GM21381 (cell line): ENCODE results near the gene CLNS1A.
"Not testable (repeated sequence)": the region's sequence is repeated elsewhere in the genome, so short reads cannot be mapped to it uniquely, and the experiment has no call there.

Source experiments
- ATAC-seq: cut with Tn5 transposase; IDR thresholded peaks from one replicate; pipeline ENCODE4 v1.9.1; 2021; ENCODE audit warnings: mild to moderate bottlenecking, moderate library complexity; ENCODE audit not compliant: unreplicated experiment

Gene CLNS1A, protein sequence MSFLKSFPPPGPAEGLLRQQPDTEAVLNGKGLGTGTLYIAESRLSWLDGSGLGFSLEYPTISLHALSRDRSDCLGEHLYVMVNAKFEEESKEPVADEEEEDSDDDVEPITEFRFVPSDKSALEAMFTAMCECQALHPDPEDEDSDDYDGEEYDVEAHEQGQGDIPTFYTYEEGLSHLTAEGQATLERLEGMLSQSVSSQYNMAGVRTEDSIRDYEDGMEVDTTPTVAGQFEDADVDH

GRCh38 chr11:77637345-77638165, at the start of gene CLNS1A:
TSS of gene CLNS1A (minus strand) at chr11:77637794. CDS start at chr11:77637714, 80 bp downstream.
- peak; percentile 94 for ATAC-seq

GRCh38 chr11:77687088-77687487, 49.5 kb upstream of the CLNS1A start:
- no peak for ATAC-seq

GRCh38 chr11:77677138-77677537, 39.5 kb upstream of the CLNS1A start:
- ATAC-seq: no peak

GRCh38 chr11:77672264-77672663, 34.7 kb upstream of the CLNS1A start:
- no peak for ATAC-seq

- ATAC-seq: no peak
These were observed 32.4 kb upstream of the CLNS1A start for GRCh38 chr11:77669848-77670511.

- ATAC-seq: no peak
These were observed 31.2 kb upstream of the CLNS1A start for GRCh38 chr11:77668760-77669159.

- ATAC-seq: no peak
These were observed 27.8 kb upstream of the CLNS1A start for GRCh38 chr11:77665240-77665965.

GRCh38 chr11:77661670-77662069, 24.1 kb upstream of the CLNS1A start:
- no peak for ATAC-seq

DNA sequence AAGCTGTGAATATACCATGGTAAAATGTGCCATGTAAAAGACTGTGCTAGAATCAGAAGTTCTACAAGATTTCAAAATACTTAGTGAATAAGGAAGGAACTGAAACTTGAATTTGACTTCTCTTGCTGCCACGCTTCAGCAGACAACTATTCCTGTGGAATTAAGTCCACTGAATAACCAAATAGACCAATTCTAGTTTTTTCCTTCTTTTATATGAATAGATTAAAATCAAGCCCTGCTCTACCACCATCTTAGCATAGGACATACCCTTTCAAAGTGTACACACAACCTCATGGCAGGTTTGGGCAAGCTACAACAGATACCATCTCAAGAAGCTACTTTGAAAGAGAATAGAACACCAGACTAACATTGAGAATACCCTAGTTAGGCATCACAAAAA, 23.4 kb upstream of the CLNS1A start:
- ATAC-seq: no peak

DNA sequence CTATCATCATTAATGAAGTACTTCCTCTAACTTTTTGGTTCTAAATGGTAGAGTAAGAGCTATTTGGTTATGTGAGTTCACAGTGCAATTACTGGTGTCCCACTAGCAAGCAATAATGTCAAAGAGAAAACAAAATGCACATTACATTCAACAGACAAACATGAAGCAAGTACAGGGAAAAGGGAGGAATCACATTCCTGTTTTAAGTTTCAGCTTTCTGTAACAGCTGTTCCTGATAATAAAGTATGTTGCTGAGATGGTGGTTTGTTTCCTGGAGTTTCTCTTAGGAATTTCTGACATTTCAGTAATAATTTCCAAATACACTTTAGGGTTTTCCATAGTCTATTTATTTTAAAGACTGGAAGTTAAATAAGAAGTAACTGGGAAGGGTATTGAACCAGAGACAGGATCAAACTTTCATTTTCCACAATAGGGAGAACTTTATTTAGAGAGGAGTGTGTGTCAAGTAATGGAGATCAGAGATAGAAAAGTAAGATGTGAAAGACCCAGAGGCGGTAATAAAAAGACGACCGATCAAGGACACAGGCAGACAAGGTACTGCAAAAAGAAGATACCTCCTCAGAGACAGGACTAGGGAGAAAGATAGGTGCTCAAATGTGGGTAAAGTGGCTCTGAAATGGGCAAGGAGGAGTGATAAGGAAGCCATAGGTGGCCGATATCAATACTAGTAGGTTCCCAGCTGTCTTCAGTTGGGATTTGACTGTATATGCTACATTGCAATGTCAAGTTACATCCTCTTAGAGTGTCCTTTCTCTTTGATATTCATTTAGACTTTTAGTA, 20.8 kb upstream of the CLNS1A start:
- no peak for ATAC-seq

- ATAC-seq: no peak
These were observed 18.8 kb upstream of the CLNS1A start for GRCh38 chr11:77656362-77656761.

DNA sequence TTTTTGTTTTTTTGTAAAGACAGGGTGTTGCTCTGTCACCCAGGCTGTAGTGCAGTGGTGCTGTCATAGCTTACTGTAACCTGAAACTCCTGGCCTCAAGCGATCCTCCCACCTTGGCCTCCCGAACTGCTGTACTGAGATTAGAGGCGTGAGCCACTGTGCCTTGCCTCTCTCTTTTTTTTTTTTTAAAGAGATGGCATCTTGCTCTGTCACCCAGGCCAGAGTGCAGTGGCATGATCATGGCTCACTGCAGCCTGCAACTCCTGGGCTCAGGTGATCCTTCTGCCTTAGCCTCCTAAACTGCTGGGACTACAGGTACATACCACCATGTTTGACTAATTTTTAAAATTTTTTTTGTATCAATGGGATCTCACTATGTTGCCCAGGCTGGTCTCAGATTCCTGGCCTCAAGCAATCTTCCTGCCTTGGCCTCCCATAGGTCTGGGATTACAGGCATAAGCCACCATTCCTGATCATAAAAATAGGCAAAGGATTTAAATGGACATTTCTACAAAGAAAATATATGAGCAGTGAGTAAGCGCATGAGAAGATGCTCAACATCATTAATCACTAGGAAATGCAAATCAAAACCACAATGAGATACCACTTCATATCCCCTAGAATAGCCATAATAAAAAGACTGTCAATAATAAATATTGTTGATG, 17.3 kb upstream of the CLNS1A start:
- no peak for ATAC-seq

DNA sequence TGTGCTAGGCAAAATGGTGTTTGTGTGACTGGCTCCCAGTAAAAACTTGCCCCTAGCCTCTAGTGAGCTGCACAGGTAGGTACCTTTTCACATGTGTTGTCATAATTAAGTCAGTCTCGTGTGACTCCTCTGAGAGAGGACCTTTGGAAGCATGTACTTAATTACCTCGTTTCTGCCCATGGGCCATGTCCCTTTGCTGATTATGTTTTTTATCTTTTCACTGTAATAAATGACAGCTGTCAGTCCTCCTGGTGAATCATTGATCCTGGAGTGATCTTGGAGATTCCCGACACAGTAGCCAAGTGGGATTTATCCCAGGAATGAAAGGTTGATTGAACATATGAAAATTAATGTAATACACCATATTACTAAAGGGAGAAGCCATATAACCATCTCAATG, 12.5 kb upstream of the CLNS1A start:
- no peak for ATAC-seq

GRCh38 chr11:77647654-77648305, 10.2 kb upstream of the CLNS1A start:
- ATAC-seq: no peak

DNA sequence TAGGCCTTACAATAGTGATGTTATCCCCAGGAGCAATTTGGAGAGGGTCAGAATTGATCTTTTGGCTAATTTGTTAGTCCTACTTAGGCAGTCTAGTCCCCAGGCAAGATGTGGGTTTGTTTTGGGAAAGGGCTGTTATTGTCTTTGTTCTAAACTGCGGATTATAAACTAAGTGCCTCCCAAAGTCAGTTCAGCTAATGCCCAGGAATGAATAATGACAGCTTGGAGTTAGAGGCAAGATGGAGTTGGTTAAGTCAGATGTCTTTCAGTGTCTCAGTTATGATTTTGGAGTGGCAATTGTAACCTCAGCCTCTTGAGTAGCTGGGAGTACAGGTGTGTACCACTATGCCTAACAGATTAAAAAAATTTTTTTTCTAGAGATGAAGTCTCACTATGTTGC, 7.3 kb upstream of the CLNS1A start:
- no peak for ATAC-seq

GRCh38 chr11:77642228-77642627, 4.6 kb upstream of the CLNS1A start:
- ATAC-seq: no peak

DNA sequence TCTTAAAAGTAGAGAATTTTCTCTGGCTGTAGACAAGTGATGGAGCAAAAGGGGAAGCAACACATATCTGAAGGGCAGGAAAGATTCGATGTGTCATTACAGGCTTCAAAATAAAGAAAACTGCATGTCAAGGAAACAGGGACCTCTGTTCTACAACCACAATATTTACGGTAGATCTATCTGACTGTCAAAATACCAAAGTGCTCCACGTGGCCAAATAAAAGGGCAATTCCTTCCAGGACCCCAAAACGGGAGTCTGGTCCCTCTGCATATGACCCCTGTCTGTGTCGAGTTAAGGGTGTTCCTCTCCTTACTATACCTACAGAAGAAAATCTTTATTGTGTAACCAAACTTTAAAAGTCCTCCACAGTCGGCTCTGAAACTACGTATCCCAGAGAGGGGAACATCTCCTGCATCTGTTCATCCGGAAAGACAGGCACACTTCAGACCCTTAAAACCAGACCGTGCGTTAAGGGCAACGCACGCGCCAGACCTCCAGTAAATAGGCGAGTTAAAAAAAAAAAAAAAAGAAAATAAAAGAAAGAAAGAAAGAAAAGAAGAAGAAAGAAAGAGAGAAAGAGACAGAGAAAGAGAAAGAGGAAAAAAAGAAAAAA, 756 bp downstream of the CLNS1A start:
- ATAC-seq: no peak

GRCh38 chr11:77633926-77634325, 3.7 kb downstream of the CLNS1A start:
- ATAC-seq: not testable (repeated sequence)

DNA sequence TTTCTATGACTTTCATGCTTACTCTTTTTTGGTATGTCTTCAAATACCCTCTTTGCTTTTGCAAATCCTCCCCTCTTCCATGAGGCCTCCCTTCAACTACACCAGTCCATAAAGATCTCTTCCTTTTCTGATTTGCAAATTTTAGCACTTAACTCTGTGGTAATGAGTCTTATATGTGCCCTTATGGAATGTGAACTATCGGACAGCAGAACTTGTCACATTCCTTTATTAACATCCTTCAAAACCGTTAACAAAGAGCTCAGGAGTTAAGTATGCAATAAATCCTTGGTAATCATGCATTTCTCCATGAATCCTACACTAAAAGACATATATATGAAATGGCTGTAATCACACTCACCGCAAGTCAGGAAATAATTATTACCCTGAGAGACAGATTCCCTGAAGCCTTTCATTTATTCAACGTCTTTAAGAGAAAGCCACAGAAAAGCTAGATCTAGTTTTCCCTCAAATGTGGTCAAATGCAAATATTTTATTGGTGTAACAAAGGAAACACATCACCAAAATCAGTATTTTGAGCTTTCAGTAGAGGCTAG, 7.4 kb downstream of the CLNS1A start:
- no peak for ATAC-seq
